SK-N-SH (cell line): ENCODE data around the gene TMEM187. TPM values are rescaled to one million over a fixed set of nuclear protein-coding genes. Genes with fewer than 3 reads are reported as not detected.

Experiments
- CTCF ChIA-PET: fragments of 300-600, 350-600 bp; formaldehyde crosslinking; extraction: SDS; loops from one replicate; lab custom pipeline; 2021; lab: Yijun Ruan, JAX
- POLR2A ChIA-PET: fragments of 350-600 bp; sonication (Branson Sonifier 250); formaldehyde crosslinking; extraction: SDS; loops from one replicate; lab custom pipeline; 2020; ENCODE audit warnings: antibody characterized with exemption, inconsistent platforms; lab: Yijun Ruan, JAX
- DNase-seq: peaks from one replicate; pipeline ENCODE4 v3.0.0; 2012
- H2AFZ ChIP-seq: fragments of 200-600 bp; sonication (generic); 2 replicates; pipeline ENCODE4 v1.8.1; 2016; ENCODE audit warnings: antibody characterized with exemption, mild to moderate bottlenecking, low read depth
- H3F3A ChIP-seq: fragments of 200-600 bp; sonication (generic); replicated peaks from 2 replicates; pipeline ENCODE3; 2016; ENCODE audit warnings: antibody characterized with exemption, mild to moderate bottlenecking; ENCODE audit not compliant: insufficient read depth
- H3K27ac ChIP-seq, 2 experiments: fragments of 200-500 bp in 1 of 2; fragments of 200-600 bp in 1 of 2; sonication (Bioruptor generic) in 1 of 2; sonication (generic), shearing (Covaris generic) in 1 of 2; 2 replicates each; pipeline versions ENCODE4 v1.5.1 to v1.6.1; 2014 to 2016; ENCODE audit warnings: low read depth in 2 of 2, inconsistent platforms in 1 of 2, low read length in 1 of 2, mild to moderate bottlenecking in 1 of 2, mixed read lengths in 1 of 2
- H3K27me3 ChIP-seq: fragments of 200-600 bp; sonication (generic), shearing (Covaris generic); 2 replicates; pipeline ENCODE4 v1.6.1; 2016; ENCODE audit warnings: mixed run types; ENCODE audit not compliant: insufficient read depth
- H3K36me3 ChIP-seq, 2 experiments: fragments of 200-500 bp in 1 of 2; fragments of 200-600 bp in 1 of 2; sonication (Bioruptor generic) in 1 of 2; sonication (generic) in 1 of 2; replicated peaks in 1 of 2; 2 replicates each; pipeline versions ENCODE3 to v1.5.1; 2014 to 2016; ENCODE audit warnings: low read length in 1 of 2, mild to moderate bottlenecking in 1 of 2; ENCODE audit not compliant: insufficient read depth in 2 of 2, control insufficient read depth in 1 of 2
- H3K4me1 ChIP-seq, 2 experiments: fragments of 200-500 bp in 1 of 2; fragments of 200-600 bp in 1 of 2; sonication (Bioruptor generic) in 1 of 2; sonication (generic), shearing (Covaris generic) in 1 of 2; 2 replicates each; pipeline versions ENCODE4 v1.5.1 to v1.6.1; 2014 to 2016; ENCODE audit warnings: low read depth in 1 of 2, low read length in 1 of 2, mixed run types in 1 of 2; ENCODE audit not compliant: insufficient read depth in 2 of 2, control insufficient read depth in 1 of 2
- H3K4me2 ChIP-seq: fragments of 200-600 bp; sonication (generic), shearing (Covaris generic); 2 replicates; pipeline ENCODE4 v1.6.1; 2017; ENCODE audit warnings: mixed run types
- H3K4me3 ChIP-seq, 2 experiments: fragments of 200-500 bp in 1 of 2; fragments of 200-600 bp in 1 of 2; sonication (Bioruptor generic) in 1 of 2; sonication (generic), shearing (Covaris generic) in 1 of 2; 2 replicates each; pipeline versions ENCODE4 v1.5.1 to v1.8.1; 2014 to 2016; ENCODE audit warnings: low read depth in 2 of 2, inconsistent platforms in 1 of 2, low read length in 1 of 2, mild to moderate bottlenecking in 1 of 2, mixed read lengths in 1 of 2, moderate library complexity in 1 of 2
- H3K79me2 ChIP-seq: fragments of 200-600 bp; sonication (generic); 2 replicates; pipeline ENCODE4 v1.8.1; 2017; ENCODE audit warnings: mild to moderate bottlenecking; ENCODE audit not compliant: insufficient read depth
- H3K9ac ChIP-seq: fragments of 200-600 bp; sonication (generic); 2 replicates; pipeline ENCODE4 v1.6.1; 2017; ENCODE audit warnings: mixed run types
- H3K9me2 ChIP-seq: fragments of 200-600 bp; sonication (generic); 2 replicates; pipeline ENCODE4 v1.6.1; 2017; ENCODE audit warnings: mixed run types
- H3K9me3 ChIP-seq: fragments of 200-600 bp; sonication (generic); 2 replicates; pipeline ENCODE4 v1.6.1; 2017; ENCODE audit warnings: mixed run types, mild to moderate bottlenecking, moderate library complexity
- H4K20me1 ChIP-seq: fragments of 200-600 bp; sonication (generic); 2 replicates; pipeline ENCODE4 v1.6.1; 2017; ENCODE audit warnings: mild to moderate bottlenecking, mixed run types; ENCODE audit not compliant: insufficient read depth
- CHD2 ChIP-seq: fragments of 150-350 bp; IDR thresholded peaks from 2 replicates; pipeline ENCODE4 v1.6.1; 2018; ENCODE audit warnings: low read length; ENCODE audit not compliant: partially characterized antibody
- FOSL2 ChIP-seq: IDR thresholded peaks from 2 replicates; pipeline ENCODE4 v1.4.0; 2012; ENCODE audit warnings: low read depth, mild to moderate bottlenecking, moderate library complexity, borderline replicate concordance
- FOXJ3 ChIP-seq: sonication (generic); formaldehyde crosslinking; IDR thresholded peaks from 2 replicates; pipeline ENCODE4 v1.5.1; 2020; ENCODE audit warnings: mild to moderate bottlenecking, missing genetic modification reagents
- GABPA ChIP-seq: IDR thresholded peaks from 2 replicates; pipeline ENCODE4 v1.4.0; 2012; ENCODE audit warnings: low read depth, mild to moderate bottlenecking
- GATA2 ChIP-seq: sonication (generic); formaldehyde crosslinking; IDR thresholded peaks from 2 replicates; pipeline ENCODE4 v1.5.0; 2020; ENCODE audit warnings: mild to moderate bottlenecking, missing genetic modification reagents
- JUND ChIP-seq: IDR thresholded peaks from 2 replicates; pipeline ENCODE4 v1.4.0; 2012
- NRF1 ChIP-seq: IDR thresholded peaks from 2 replicates; pipeline ENCODE4 v1.6.1; 2012; ENCODE audit warnings: low read depth, mild to moderate bottlenecking, low read length
- POLR2AphosphoS5 ChIP-seq: IDR thresholded peaks from 2 replicates; pipeline ENCODE4 v1.6.1; 2012; ENCODE audit warnings: low read depth, low read length
- RAD21 ChIP-seq: IDR thresholded peaks from 2 replicates; pipeline ENCODE4 v1.6.1; 2012; ENCODE audit warnings: mild to moderate bottlenecking, low read length
- RCOR1 ChIP-seq: fragments of 150-350 bp; IDR thresholded peaks from 2 replicates; pipeline ENCODE4 v1.6.1; 2017; ENCODE audit warnings: antibody characterized with exemption, low read length
- RFX5 ChIP-seq: IDR thresholded peaks from 2 replicates; pipeline ENCODE4 v1.6.1; 2012; ENCODE audit warnings: mild to moderate bottlenecking, improper control_type of control experiment, low read length
- RXRA ChIP-seq: IDR thresholded peaks from 2 replicates; pipeline ENCODE4 v1.4.0; 2012; ENCODE audit warnings: low read depth, mild to moderate bottlenecking, borderline replicate concordance
- TCF12 ChIP-seq: IDR thresholded peaks from 2 replicates; pipeline ENCODE4 v1.4.0; 2012
- WGBS: methylation state at CpG from one replicate; pipeline ENCODE4 v1.1.6; 2017; ENCODE audit warnings: low lambda C conversion rate; 5-methylcytosine and 5-hydroxymethylcytosine counted together
- polyA plus RNA-seq, 3 experiments: library from polyadenylated mRNA; depleted of rRNA; stranded (reverse); fragments of >200 nt; gene quantifications; 2 replicates each; pipeline ENCODE4 v1.2.3, GENCODE V29; 2012
- TF ChIP-seq, protein P1 (sequence below): IDR thresholded peaks from 2 replicates; pipeline ENCODE4 v1.4.0; 2012; ENCODE audit warnings: low read depth, borderline replicate concordance
- TF ChIP-seq, protein P2 (sequence below): IDR thresholded peaks from 2 replicates; pipeline ENCODE4 v1.4.0; 2012; ENCODE audit warnings: low read depth, borderline replicate concordance
- TF ChIP-seq, protein P3 (sequence below): fragments of 200-600 bp; sonication (generic); IDR thresholded peaks from 2 replicates; pipeline ENCODE4 v1.6.1; 2017; ENCODE audit warnings: antibody characterized with exemption, mild to moderate bottlenecking, moderate library complexity

Gene TMEM187
- polyA plus RNA-seq, 1 of the 3 experiments (the other 2 are of a cell fraction): 10.9 TPM

DNA sequence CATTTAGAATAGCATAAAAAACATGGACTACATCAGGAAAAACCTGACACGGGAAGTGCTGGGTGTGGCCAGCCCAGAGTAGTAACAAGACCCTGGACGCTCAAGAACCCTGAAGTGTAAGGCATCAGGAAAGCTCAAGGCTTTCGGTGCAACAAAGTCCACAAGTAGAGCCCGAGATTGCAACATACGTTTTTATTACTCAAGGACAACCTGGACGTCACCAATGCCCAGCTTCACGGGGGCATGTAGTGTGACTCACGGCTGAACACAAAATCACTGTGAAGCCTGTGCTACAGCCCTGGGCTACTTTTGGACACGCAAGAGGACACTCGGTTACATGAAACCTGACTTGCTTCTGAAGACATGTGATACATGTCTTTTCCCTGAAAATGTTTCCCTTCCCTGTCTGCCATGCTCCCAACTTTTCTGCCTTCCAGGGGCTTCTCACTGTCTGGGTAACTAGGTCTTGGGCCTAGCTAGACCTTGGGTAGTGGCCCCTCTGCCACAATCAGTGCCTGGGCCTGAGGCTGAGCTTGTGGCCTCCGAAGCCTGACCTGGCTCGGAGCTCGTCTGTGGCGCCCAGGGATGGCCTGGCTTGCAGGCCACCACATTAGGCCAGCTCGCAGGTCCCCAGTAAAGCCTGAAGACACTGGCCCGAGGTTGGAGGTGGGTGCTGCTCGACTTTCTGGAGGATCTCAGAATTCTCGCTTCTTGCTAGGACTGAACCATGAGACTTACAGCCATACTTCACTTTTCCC lies 38.0 kb downstream of the TMEM187 start:
- H3K9me3 ChIP-seq: no peaks in the 10 kb centered on the region
- H3K4me3 ChIP-seq: no peak overlapping the region
- no peak overlapping the region for H3K4me2 ChIP-seq
- no peaks in the 10 kb centered on the region for H3K79me2 ChIP-seq
- DNase-seq: no peak
- POLR2A ChIA-PET: no interaction called here
- CTCF ChIA-PET: interaction anchor here (0.7 to 5.5 kb wide), 3 partner anchors 8 to 122 kb away, joined by 3 to 89 read pairs (median 4); no protein-coding TSS in a partner anchor
- 59% methylated on average over 10 of the region's 18 CpGs for WGBS
- no peaks in the 10 kb centered on the region for H3K9me2 ChIP-seq
- no peak overlapping the region for H2AFZ ChIP-seq
- no peaks in the 10 kb centered on the region for H3K4me1 ChIP-seq
- peaks cover 4% of the 10 kb centered on the region; the same call in 1 of the 2 replicates for H3K27me3 ChIP-seq
- H4K20me1 ChIP-seq: peaks cover 4% of the 10 kb centered on the region; the same call in 1 of the 2 replicates
- peaks cover 0 to 9% of the 10 kb centered on the region in 2 experiments for H3K36me3 ChIP-seq
- H3K27ac ChIP-seq: no peak overlapping the region
- no peaks in the 10 kb centered on the region for H3F3A ChIP-seq
- H3K9ac ChIP-seq: no peak overlapping the region
- TF ChIP-seq RFX5 (no peak), RCOR1 (no peak), RXRA (no peak), GABPA (no peak), GATA2 (CRISPR knock-in tag) (no peak), POLR2AphosphoS5 (no peak)
- TF ChIP-seq, protein P1, sequence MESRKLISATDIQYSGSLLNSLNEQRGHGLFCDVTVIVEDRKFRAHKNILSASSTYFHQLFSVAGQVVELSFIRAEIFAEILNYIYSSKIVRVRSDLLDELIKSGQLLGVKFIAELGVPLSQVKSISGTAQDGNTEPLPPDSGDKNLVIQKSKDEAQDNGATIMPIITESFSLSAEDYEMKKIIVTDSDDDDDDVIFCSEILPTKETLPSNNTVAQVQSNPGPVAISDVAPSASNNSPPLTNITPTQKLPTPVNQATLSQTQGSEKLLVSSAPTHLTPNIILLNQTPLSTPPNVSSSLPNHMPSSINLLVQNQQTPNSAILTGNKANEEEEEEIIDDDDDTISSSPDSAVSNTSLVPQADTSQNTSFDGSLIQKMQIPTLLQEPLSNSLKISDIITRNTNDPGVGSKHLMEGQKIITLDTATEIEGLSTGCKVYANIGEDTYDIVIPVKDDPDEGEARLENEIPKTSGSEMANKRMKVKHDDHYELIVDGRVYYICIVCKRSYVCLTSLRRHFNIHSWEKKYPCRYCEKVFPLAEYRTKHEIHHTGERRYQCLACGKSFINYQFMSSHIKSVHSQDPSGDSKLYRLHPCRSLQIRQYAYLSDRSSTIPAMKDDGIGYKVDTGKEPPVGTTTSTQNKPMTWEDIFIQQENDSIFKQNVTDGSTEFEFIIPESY: no peak
- TF ChIP-seq, protein P2, sequence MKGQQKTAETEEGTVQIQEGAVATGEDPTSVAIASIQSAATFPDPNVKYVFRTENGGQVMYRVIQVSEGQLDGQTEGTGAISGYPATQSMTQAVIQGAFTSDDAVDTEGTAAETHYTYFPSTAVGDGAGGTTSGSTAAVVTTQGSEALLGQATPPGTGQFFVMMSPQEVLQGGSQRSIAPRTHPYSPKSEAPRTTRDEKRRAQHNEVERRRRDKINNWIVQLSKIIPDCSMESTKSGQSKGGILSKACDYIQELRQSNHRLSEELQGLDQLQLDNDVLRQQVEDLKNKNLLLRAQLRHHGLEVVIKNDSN: no peak
- TF ChIP-seq, all 33 proteins: peak for 0

DNA sequence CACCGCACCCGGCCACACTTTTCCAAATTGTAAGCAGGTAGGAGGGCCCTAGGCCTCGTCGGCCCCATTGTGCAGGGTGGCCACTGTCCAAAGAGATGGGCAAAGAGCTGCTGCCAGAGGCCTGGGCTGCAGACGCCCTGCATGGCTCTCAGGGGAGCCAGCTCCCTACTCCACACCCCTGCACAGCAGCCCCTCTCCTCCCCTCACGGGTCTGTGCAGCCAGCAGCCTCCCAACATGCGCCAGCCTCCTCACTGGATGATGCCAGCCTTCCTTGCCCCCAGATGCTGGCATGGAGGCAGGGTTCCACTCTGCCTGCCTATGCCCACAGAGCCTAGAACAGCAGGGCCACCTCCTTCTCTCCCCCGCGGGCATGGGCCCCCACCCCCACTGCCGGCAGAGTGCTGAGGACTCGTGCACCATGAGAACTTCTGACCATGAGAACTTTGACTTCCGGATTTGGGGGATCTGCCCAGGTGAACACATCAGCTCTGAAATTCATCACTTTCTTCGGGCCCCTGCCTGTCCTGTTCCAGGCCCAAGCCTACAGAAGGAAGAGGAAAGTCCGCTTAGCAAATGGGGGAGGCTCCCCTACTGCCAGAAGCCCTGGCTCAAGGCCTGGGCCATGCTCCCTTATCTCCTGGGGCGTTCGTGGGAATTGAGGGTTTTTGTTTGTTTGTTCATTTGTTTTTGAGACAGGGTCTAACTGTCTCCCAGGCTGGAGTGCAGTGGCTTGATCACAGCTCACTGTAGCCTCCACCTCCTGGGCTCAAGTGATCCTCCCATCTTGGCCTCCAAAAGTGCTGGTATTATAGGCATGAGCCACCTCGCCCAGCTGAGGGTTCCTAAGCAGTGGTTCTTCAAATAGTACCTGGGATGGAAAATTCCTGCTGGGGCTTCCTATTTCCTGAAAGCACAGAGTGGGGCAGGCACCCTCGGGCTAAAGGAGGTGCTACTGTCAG lies 39.1 kb downstream of the TMEM187 start:
- ChIA-PET CTCF (interaction anchor here (1.3 to 5.5 kb wide), 7 partner anchors 9 to 520 kb away, joined by 3 to 94 read pairs (median 30); partner anchors contain the start of gene PLXNB3), POLR2A (no interaction called here)
- no peaks in the 10 kb centered on the region; the same call in 1 of the 2 replicates for H3K27me3 ChIP-seq
- H3K9ac ChIP-seq: no peak overlapping the region
- no peak overlapping the region for H2AFZ ChIP-seq
- H4K20me1 ChIP-seq: peaks cover 4% of the 10 kb centered on the region; the same call in 1 of the 2 replicates
- peaks cover 0 to 17% of the 10 kb centered on the region in 2 experiments for H3K36me3 ChIP-seq
- no peak for DNase-seq
- no peak overlapping the region for H3K27ac ChIP-seq
- 70% methylated on average over 8 of the region's 18 CpGs for WGBS
- no peaks in the 10 kb centered on the region for H3K79me2 ChIP-seq
- H3K9me3 ChIP-seq: no peaks in the 10 kb centered on the region
- H3K9me2 ChIP-seq: no peaks in the 10 kb centered on the region
- H3K4me2 ChIP-seq: no peak overlapping the region
- no peaks in the 10 kb centered on the region for H3K4me1 ChIP-seq
- H3F3A ChIP-seq: no peaks in the 10 kb centered on the region
- H3K4me3 ChIP-seq: no peak overlapping the region
- TF ChIP-seq NRF1 (no peak), GATA2 (CRISPR knock-in tag) (no peak), TCF12 (no peak), JUND (no peak), RCOR1 (no peak), FOSL2 (no peak), CHD2 (no peak), FOXJ3 (no peak), RAD21 (no peak)
- TF ChIP-seq, protein P2: no peak
- TF ChIP-seq, protein P3, sequence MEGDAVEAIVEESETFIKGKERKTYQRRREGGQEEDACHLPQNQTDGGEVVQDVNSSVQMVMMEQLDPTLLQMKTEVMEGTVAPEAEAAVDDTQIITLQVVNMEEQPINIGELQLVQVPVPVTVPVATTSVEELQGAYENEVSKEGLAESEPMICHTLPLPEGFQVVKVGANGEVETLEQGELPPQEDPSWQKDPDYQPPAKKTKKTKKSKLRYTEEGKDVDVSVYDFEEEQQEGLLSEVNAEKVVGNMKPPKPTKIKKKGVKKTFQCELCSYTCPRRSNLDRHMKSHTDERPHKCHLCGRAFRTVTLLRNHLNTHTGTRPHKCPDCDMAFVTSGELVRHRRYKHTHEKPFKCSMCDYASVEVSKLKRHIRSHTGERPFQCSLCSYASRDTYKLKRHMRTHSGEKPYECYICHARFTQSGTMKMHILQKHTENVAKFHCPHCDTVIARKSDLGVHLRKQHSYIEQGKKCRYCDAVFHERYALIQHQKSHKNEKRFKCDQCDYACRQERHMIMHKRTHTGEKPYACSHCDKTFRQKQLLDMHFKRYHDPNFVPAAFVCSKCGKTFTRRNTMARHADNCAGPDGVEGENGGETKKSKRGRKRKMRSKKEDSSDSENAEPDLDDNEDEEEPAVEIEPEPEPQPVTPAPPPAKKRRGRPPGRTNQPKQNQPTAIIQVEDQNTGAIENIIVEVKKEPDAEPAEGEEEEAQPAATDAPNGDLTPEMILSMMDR: no peak
- TF ChIP-seq, protein P1: no peak
